HuH-7.5 (cell line): ENCODE measurements around the gene SNAP47.

Experiments
- DNase-seq: peaks from one replicate; pipeline ENCODE4 v3.0.0; 2011; ENCODE audit warnings: low spot score

SNAP47 gene

GRCh38 chr1:227732586-227733308 is 2.5 kb upstream of the SNAP47 start:
- DNase-seq = no peak

- DNase-seq = no peak
These were observed 1.9 kb upstream of the SNAP47 start for GRCh38 chr1:227733309-227733705.

GRCh38 chr1:227733751-227734545 is 1.3 kb upstream of the SNAP47 start:
- no peak for DNase-seq

GRCh38 chr1:227734546-227734855 is 734 bp upstream of the SNAP47 start:
- peak; percentile 50 for DNase-seq

- DNase-seq = no peak
These were observed 477 bp downstream of the SNAP47 start for GRCh38 chr1:227735539-227736285.

GRCh38 chr1:227736814-227737432 is 1.7 kb downstream of the SNAP47 start:
- no peak for DNase-seq

GRCh38 chr1:227738820-227739219 is 3.6 kb downstream of the SNAP47 start:
- no peak for DNase-seq

- no peak for DNase-seq
These were observed 4.4 kb downstream of the SNAP47 start for GRCh38 chr1:227739636-227740035.

- DNase-seq = no peak
These were observed 5.2 kb downstream of the SNAP47 start for GRCh38 chr1:227740401-227740960.

- DNase-seq = no peak
These were observed 6.1 kb downstream of the SNAP47 start for GRCh38 chr1:227741166-227741870.

- DNase-seq = no peak
These were observed 7.8 kb downstream of the SNAP47 start for GRCh38 chr1:227742738-227743715.

GRCh38 chr1:227744668-227745067 is 9.4 kb downstream of the SNAP47 start:
- no peak for DNase-seq

GRCh38 chr1:227745568-227746265 is 10.5 kb downstream of the SNAP47 start:
- DNase-seq = no peak

- DNase-seq = no peak
These were observed 11.4 kb downstream of the SNAP47 start for GRCh38 chr1:227746676-227747075.

- no peak for DNase-seq
These were observed 12.1 kb downstream of the SNAP47 start for GRCh38 chr1:227747382-227747781.

GRCh38 chr1:227747948-227748495 is 12.8 kb downstream of the SNAP47 start:
- no peak for DNase-seq

GRCh38 chr1:227748496-227749182 is 13.4 kb downstream of the SNAP47 start:
- DNase-seq = no peak

GRCh38 chr1:227749225-227749624 is 14.0 kb downstream of the SNAP47 start:
- no peak for DNase-seq
